Measurements from ENCODE around the gene NMUR1. TPM values are rescaled to one million over a fixed set of nuclear protein-coding genes. Genes with fewer than 3 reads are reported as not detected.

NMUR1 gene
- total and polyA plus RNA-seq, 8 donors, result 0.38 to 1.1 (median 0.66) TPM

GRCh38 chr2:231552752-231553151 is 22.5 kb upstream of the NMUR1 start:
- no peak for DNase-seq
- Histone ChIP-seq H3K27me3 (peaks cover 0 to 19% of the 10 kb centered on the region in 2 donors), H3K4me3 (no peak overlapping the region), H3K27ac (no peak overlapping the region), H3K9me3 (peaks cover 0 to 13% of the 10 kb centered on the region in 2 donors), H3K4me1 (peaks cover 9 to 29% of the 10 kb centered on the region in 2 donors), H3K36me3 (no peaks in the 10 kb centered on the region)
- intact Hi-C loops (cut with DNase I), result no loop called here
- ATAC-seq, result no peak
- TF ChIP-seq CTCF (IDR thresholded peaks at IDR 0.05), result no peak

- Histone ChIP-seq H3K27ac (no peak overlapping the region), H3K4me3 (no peak overlapping the region), H3K9me3 (peaks cover 0 to 13% of the 10 kb centered on the region in 2 donors), H3K27me3 (peaks cover 0 to 19% of the 10 kb centered on the region in 2 donors), H3K36me3 (no peaks in the 10 kb centered on the region), H3K4me1 (peaks cover 11 to 35% of the 10 kb centered on the region in 2 donors)
- intact Hi-C loops (cut with DNase I), result no loop called here
- ATAC-seq (no peak), DNase-seq (peak in 1 of 4 donors; percentile 41)
- no peak for TF ChIP-seq CTCF (IDR thresholded peaks at IDR 0.05)
These were observed 19.4 kb upstream of the NMUR1 start for GRCh38 chr2:231549446-231550239.

- no peaks in the 10 kb centered on the region for H3K36me3 ChIP-seq
- H3K27me3 ChIP-seq, result peaks cover 0 to 19% of the 10 kb centered on the region in 2 donors
- no peak overlapping the region for H3K4me3 ChIP-seq
- intact Hi-C loops (cut with DNase I), result no loop called here
- no peak for ATAC-seq
- peaks cover 6 to 30% of the 10 kb centered on the region in 2 donors for H3K4me1 ChIP-seq
- DNase-seq, result peak in 1 of 4 donors; percentile 21
- H3K9me3 ChIP-seq, result peaks cover 0 to 13% of the 10 kb centered on the region in 2 donors
- no peak overlapping the region for H3K27ac ChIP-seq
- no peak for TF ChIP-seq CTCF (IDR thresholded peaks at IDR 0.05)
These were observed 18.5 kb upstream of the NMUR1 start for GRCh38 chr2:231548752-231549151.

- H3K27ac ChIP-seq, result no peak overlapping the region
- no peak for TF ChIP-seq CTCF (IDR thresholded peaks at IDR 0.05)
- H3K27me3 ChIP-seq, result peaks cover 0 to 19% of the 10 kb centered on the region in 2 donors
- H3K9me3 ChIP-seq, result peaks cover 0 to 16% of the 10 kb centered on the region in 2 donors
- no peaks in the 10 kb centered on the region for H3K36me3 ChIP-seq
- H3K4me3 ChIP-seq, result no peak overlapping the region
- intact Hi-C loops (cut with DNase I), result no loop called here
- ATAC-seq, result no peak
- peaks cover 6 to 28% of the 10 kb centered on the region in 2 donors for H3K4me1 ChIP-seq
- peak in 1 of 4 donors; percentile 3 for DNase-seq
These were observed 17.3 kb upstream of the NMUR1 start for GRCh38 chr2:231547315-231548110.
